Kidney (tissue), 14 donors: Measurements from ENCODE around the gene SPRR3. TPM values are rescaled to one million over a fixed set of nuclear protein-coding genes. Genes with fewer than 3 reads are reported as not detected.
"Not testable (repeated sequence)": the region's sequence is repeated elsewhere in the genome, so short reads cannot be mapped to it uniquely, and the experiment has no call there.

Experiments used
- DNase-seq, 5 donors: peaks; one replicate each; pipeline ENCODE4 v3.0.0-alpha.2; 2013 to 2020
- FAIRE-seq: peaks from 2 replicates; lab custom pipeline; 2012; peaks lifted over from hg19 to GRCh38; lab: Jason Lieb, UNC
- H3K27ac ChIP-seq, 2 donors: one replicate each; pipeline ENCODE4 v1.7.0; 2013; ENCODE audit warnings: low read depth in 2 of 2, low read length in 2 of 2, inconsistent platforms in 1 of 2
- H3K27me3 ChIP-seq: one replicate; pipeline ENCODE4 v1.7.1; 2013; ENCODE audit warnings: low read length, inconsistent platforms; ENCODE audit not compliant: control insufficient read depth, insufficient read depth
- H3K36me3 ChIP-seq, 3 donors: one replicate each; pipeline versions ENCODE4 v1.7.0 to v1.7.1; 2013; ENCODE audit warnings: low read length in 3 of 3, control low read depth in 1 of 3, inconsistent platforms in 1 of 3; ENCODE audit not compliant: insufficient read depth in 3 of 3, control insufficient read depth in 2 of 3
- H3K4me1 ChIP-seq, 3 donors: one replicate each; pipeline versions ENCODE4 v1.7.0 to v1.7.1; 2013; ENCODE audit warnings: low read length in 3 of 3, inconsistent platforms in 1 of 3, low read depth in 1 of 3; ENCODE audit not compliant: control insufficient read depth in 2 of 3, insufficient read depth in 2 of 3
- H3K4me3 ChIP-seq, 3 donors: one replicate each; pipeline versions ENCODE4 v1.7.0 to v1.8.1; 2013; ENCODE audit warnings: low read length in 3 of 3, control low read depth in 1 of 3, inconsistent platforms in 1 of 3
- H3K9ac ChIP-seq, 3 donors: one replicate each; pipeline versions ENCODE4 v1.7.0 to v1.7.1; 2013; ENCODE audit warnings: low read length in 3 of 3, control low read depth in 1 of 3, inconsistent platforms in 1 of 3
- H3K9me3 ChIP-seq, 3 donors: one replicate each; pipeline versions ENCODE4 v1.7.0 to v1.7.1; 2013; ENCODE audit warnings: low read length in 3 of 3, control low read depth in 1 of 3, inconsistent platforms in 1 of 3; ENCODE audit not compliant: control insufficient read depth in 2 of 3, insufficient read depth in 1 of 3
- intact Hi-C: fragments of 100-400 bp; cut with DNase I; formaldehyde crosslinking; loops from one replicate; pipeline ENCODE4 v1.11.1; 2022
- polyA plus RNA-seq: library from polyadenylated mRNA; stranded (reverse); fragments of 350-450 nt; fragmentation: Illumina TruSeq; extraction: RNeasy Lipid Tissue Mini Kit (QIAGEN cat#74804); gene quantifications from one replicate; pipeline ENCODE4 v1.2.3, GENCODE V29; 2014; ENCODE audit warnings: low read depth, low replicate concordance; ENCODE audit not compliant: insufficient read depth
- total RNA-seq: library from RNA; stranded (reverse); fragmentation: NEBNext Ultra II Directional; extraction: Animal tissue kit (Norgen Biotek cat#: 25700); gene quantifications from one replicate; pipeline ENCODE4 v1.2.1, GENCODE V29; 2021
- TF ChIP-seq, protein P1 (sequence below): IDR thresholded peaks from 3 replicates; pipeline ENCODE4 v1.5.1; 2012; ENCODE audit warnings: mild to moderate bottlenecking, moderate library complexity, borderline replicate concordance; ENCODE audit not compliant: insufficient read depth; ENCODE audit errors: extremely low read depth
- donor health status: control.
- donor health status: control.
- donor health status: control.
- donor health status: control.
- donor health status: control.
- donor health status: DM: yes; HTN: yes; CAD: no.
- donor health status: Normal renal cell carcinoma (clear cell type).

Gene SPRR3
- total and polyA plus RNA-seq, 2 donors from 2014 or later: not detected

DNA sequence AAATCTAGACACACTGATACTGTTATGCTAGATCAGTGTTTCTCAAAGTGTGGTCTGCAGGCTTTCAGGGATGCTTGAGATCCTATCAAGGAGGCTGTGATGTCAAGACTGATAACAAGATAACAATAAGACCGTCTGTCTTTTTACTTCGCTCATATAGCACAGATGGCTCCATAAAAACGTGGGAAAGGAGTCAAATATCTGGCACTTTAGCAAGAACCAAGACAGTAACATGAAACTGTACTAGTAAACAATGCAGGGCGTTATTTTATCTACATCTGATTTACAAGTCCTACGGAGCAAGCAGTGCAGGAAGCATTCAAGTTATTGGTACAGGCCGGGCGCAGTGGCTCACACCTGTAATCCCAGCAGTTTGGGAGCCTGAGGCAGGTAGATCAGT, 3.6 kb upstream of the SPRR3 start:
- Histone ChIP-seq H3K36me3 (no peaks in the 10 kb centered on the region), H3K4me3 (no peak overlapping the region), H3K9ac (no peak overlapping the region), H3K4me1 (no peaks in the 10 kb centered on the region), H3K9me3 (peaks cover 0 to 6% (median 1%) of the 10 kb centered on the region in 3 donors), H3K27me3 (no peaks in the 10 kb centered on the region), H3K27ac (no peak overlapping the region)
- TF ChIP-seq, protein P1, sequence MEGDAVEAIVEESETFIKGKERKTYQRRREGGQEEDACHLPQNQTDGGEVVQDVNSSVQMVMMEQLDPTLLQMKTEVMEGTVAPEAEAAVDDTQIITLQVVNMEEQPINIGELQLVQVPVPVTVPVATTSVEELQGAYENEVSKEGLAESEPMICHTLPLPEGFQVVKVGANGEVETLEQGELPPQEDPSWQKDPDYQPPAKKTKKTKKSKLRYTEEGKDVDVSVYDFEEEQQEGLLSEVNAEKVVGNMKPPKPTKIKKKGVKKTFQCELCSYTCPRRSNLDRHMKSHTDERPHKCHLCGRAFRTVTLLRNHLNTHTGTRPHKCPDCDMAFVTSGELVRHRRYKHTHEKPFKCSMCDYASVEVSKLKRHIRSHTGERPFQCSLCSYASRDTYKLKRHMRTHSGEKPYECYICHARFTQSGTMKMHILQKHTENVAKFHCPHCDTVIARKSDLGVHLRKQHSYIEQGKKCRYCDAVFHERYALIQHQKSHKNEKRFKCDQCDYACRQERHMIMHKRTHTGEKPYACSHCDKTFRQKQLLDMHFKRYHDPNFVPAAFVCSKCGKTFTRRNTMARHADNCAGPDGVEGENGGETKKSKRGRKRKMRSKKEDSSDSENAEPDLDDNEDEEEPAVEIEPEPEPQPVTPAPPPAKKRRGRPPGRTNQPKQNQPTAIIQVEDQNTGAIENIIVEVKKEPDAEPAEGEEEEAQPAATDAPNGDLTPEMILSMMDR: no peak
- DNase-seq (no peak), FAIRE-seq (no peak)
- intact Hi-C loops: no loop called here

DNA sequence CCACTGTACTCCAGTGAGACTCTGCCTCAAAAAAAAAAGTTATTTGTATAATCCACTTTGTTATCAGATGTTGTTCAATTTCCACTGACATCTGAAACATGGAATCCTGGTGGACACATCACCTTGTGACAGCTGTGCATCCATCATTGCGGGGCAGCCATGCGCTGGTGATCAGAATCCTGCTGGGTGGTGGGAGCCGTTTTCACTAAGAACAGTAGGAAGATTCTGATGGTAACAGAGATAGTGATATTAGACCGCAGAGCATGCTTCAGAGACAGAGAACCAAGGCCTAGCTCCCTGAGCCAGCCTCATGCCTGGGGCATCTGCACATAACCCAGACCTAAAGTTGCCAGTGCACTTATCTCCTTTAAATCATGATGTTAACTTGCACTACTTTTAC, 3.1 kb upstream of the SPRR3 start:
- H3K9ac ChIP-seq: no peak overlapping the region
- no peak overlapping the region for H3K4me3 ChIP-seq
- no peaks in the 10 kb centered on the region for H3K27me3 ChIP-seq
- intact Hi-C loops: no loop called here
- DNase-seq (no peak), FAIRE-seq (no peak)
- no peaks in the 10 kb centered on the region for H3K36me3 ChIP-seq
- H3K4me1 ChIP-seq: no peaks in the 10 kb centered on the region
- H3K9me3 ChIP-seq: peaks cover 0 to 6% (median 1%) of the 10 kb centered on the region in 3 donors
- TF ChIP-seq, protein P1: no peak
- no peak overlapping the region for H3K27ac ChIP-seq

DNA sequence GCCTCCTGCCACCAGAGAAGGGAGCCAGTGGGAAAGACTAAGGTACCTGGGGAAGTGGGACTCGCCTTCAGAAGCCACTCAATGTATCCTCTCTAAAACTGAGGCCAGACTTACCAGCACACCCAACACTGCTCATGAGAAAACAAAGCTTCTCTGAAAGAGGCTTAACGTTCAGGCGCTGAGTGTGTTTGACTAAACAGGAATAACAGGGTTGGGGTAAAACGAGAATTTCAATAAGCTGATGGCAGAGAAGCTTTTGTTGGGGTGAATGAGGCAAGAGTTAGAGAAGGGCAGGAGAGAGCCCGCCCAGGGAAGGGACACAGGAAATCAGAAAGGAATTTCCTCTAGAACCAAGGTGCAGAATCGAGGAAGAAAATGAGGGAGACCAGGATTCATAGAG, 1.7 kb upstream of the SPRR3 start:
- Histone ChIP-seq H3K36me3 (no peaks in the 10 kb centered on the region), H3K27me3 (no peaks in the 10 kb centered on the region), H3K27ac (no peak overlapping the region), H3K4me3 (no peak overlapping the region), H3K4me1 (no peaks in the 10 kb centered on the region), H3K9me3 (peaks cover 0 to 6% (median 1%) of the 10 kb centered on the region in 3 donors), H3K9ac (no peak overlapping the region)
- DNase-seq (no peak), FAIRE-seq (no peak)
- TF ChIP-seq, protein P1: no peak
- intact Hi-C loops: no loop called here

DNA sequence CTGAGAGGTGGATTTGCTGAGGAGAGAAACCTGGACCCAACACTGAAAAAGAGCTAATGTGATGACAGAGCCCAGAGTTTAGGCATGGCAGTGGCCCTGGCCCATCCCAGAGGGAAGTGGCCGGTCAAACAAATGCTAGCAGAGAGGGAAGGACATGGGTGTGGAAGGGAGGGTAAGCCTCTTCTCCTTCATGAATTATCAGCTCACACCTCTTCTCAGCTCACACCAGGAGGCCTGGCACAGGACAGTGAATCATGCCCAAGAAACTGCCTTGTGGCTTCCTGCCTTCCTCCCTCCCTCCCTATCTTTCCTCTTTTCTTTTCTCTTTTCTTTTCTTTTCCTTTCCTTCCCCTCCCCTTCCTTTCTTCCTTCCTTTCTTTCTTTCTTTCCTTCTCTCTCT, 1.3 kb upstream of the SPRR3 start:
- intact Hi-C loops: no loop called here
- Histone ChIP-seq H3K4me1 (no peaks in the 10 kb centered on the region), H3K36me3 (no peaks in the 10 kb centered on the region), H3K4me3 (no peak overlapping the region), H3K27ac (no peak overlapping the region), H3K9me3 (peaks cover 0 to 5% (median 1%) of the 10 kb centered on the region in 3 donors), H3K9ac (no peak overlapping the region), H3K27me3 (no peaks in the 10 kb centered on the region)
- DNase-seq (no peak), FAIRE-seq (no peak)
- TF ChIP-seq, protein P1: no peak

DNA sequence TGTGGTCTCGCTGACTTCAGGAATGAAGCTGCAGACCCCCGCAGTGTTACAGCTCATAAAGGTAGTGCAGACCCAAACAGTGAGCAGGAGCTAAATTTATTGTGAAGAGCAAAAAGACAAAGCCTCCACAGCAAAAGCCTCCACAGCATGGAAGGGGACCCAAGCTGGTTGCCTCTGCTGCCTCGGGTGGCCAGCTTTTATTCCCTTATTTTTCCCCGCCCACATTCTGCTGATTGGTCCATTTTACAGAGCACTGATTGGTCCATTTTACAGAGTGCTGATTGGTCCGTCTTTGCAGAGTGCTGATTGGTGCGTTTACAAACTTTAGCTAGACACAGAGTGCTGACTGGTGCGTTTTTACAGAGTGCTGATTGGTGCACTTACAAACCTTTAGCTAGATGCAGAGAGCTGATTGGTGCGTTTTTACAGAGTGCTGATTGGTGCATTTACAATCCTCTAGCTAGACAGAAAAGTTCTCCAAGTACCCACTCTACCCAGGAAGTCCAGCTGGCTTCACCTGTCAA, 9.7 kb downstream of the SPRR3 start:
- H3K4me1 ChIP-seq, H3K36me3 ChIP-seq, H3K27me3 ChIP-seq, H3K4me3 ChIP-seq, H3K9me3 ChIP-seq, FAIRE-seq, DNase-seq, intact Hi-C loops, H3K27ac ChIP-seq, H3K9ac ChIP-seq: not testable (repeated sequence)
